ENCODE results near the gene CENPQ. TPM values are rescaled to one million over a fixed set of nuclear protein-coding genes. Genes with fewer than 3 reads are reported as not detected.

CENPQ gene
- total and polyA plus RNA-seq, 4 experiments from 2014 or later, result 4.3 to 5.8 (median 5.4) TPM

DNA sequence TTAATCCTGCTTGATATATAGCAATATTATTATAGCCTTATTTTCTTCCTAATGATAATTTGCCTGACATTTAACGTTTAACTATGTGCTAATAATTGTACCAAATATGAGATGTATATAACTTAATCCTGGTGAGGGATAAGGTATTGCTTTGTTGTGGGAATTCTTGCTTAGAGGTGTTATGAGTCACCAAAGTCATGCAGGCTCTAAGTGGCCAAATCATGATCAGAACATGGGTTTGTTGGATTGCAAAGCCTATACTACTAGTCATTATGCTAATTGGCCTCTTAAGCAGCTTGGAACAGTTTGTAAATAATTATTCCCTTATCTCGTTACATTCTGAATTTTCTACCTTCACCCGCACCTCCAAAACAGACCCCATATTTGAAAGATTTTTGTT lies 65.4 kb downstream of the CENPQ start:
- Mint-ChIP-seq H3K4me1 (peaks cover 0 to 6% (median 2%) of the 10 kb centered on the region in 4 donors), H3K27me3 (peaks cover 8% of the 10 kb centered on the region in 2 donors), H3K27ac (no peak overlapping the region), H3K9me3 (no peaks in the 10 kb centered on the region), H3K36me3 (no peaks in the 10 kb centered on the region), H3K4me3 (no peak overlapping the region)
- Histone ChIP-seq H3K27ac (ENCODE audit: low read depth, low read length) (no peak overlapping the region), H3K36me3 (ENCODE audit: insufficient read depth, low read length) (no peaks in the 10 kb centered on the region), H3K4me1 (ENCODE audit: insufficient read depth, low read length) (no peaks in the 10 kb centered on the region), H3K4me3 (ENCODE audit: low read length in 2 of 2) (no peak overlapping the region), H3K27me3 (ENCODE audit: insufficient read depth, low read length) (no peaks in the 10 kb centered on the region), H3K9me3 (ENCODE audit: control insufficient read depth in 1 of 2, low read length in 2 of 2) (no peaks in the 10 kb centered on the region)
- ChIA-PET POLR2A (ENCODE audit: partially characterized antibody) (no interaction called here), CTCF (ENCODE audit: partially characterized antibody) (no interaction called here)
- no peak for DNase-seq
- intact Hi-C loops (cut with micrococcal nuclease), result no loop called here

GRCh38 chr6:49530141-49530776 lies 67.1 kb downstream of the CENPQ start:
- Mint-ChIP-seq H3K27me3 (peaks cover 8% of the 10 kb centered on the region in 2 donors), H3K4me3 (no peak overlapping the region), H3K27ac (no peak overlapping the region), H3K4me1 (peaks cover 0 to 6% (median 2%) of the 10 kb centered on the region in 4 donors), H3K9me3 (no peaks in the 10 kb centered on the region), H3K36me3 (no peaks in the 10 kb centered on the region)
- no peak overlapping the region for H3K4me3 ChIP-seq (ENCODE audit: low read length in 2 of 2)
- no peaks in the 10 kb centered on the region for H3K36me3 ChIP-seq (ENCODE audit: insufficient read depth, low read length)
- H3K4me1 ChIP-seq (ENCODE audit: insufficient read depth, low read length), result no peaks in the 10 kb centered on the region
- ChIA-PET POLR2A (ENCODE audit: partially characterized antibody) (no interaction called here), CTCF (ENCODE audit: partially characterized antibody) (no interaction called here)
- no peaks in the 10 kb centered on the region for H3K9me3 ChIP-seq (ENCODE audit: control insufficient read depth in 1 of 2, low read length in 2 of 2)
- intact Hi-C loops (cut with micrococcal nuclease), result no loop called here
- H3K27ac ChIP-seq (ENCODE audit: low read depth, low read length), result no peak overlapping the region
- no peak for DNase-seq
- no peaks in the 10 kb centered on the region for H3K27me3 ChIP-seq (ENCODE audit: insufficient read depth, low read length)

GRCh38 chr6:49531774-49532569 lies 68.8 kb downstream of the CENPQ start:
- CTCF ChIA-PET (ENCODE audit: partially characterized antibody), result interaction anchor here (0.7 to 1.6 kb wide), 11 partner anchors 8 to 318 kb away, joined by 3 to 8 read pairs (median 4); no protein-coding TSS in a partner anchor
- H3K4me1 Mint-ChIP-seq, result peaks cover 0 to 6% (median 2%) of the 10 kb centered on the region in 4 donors
- Histone ChIP-seq H3K9me3 (ENCODE audit: control insufficient read depth in 1 of 2, low read length in 2 of 2) (no peaks in the 10 kb centered on the region), H3K4me3 (ENCODE audit: low read length in 2 of 2) (no peak overlapping the region), H3K4me1 (ENCODE audit: insufficient read depth, low read length) (no peaks in the 10 kb centered on the region), H3K27ac (ENCODE audit: low read depth, low read length) (no peak overlapping the region), H3K36me3 (ENCODE audit: insufficient read depth, low read length) (no peaks in the 10 kb centered on the region), H3K27me3 (ENCODE audit: insufficient read depth, low read length) (no peaks in the 10 kb centered on the region)
- H3K27me3 Mint-ChIP-seq, result peaks cover 8% of the 10 kb centered on the region in 2 donors
- POLR2A ChIA-PET (ENCODE audit: partially characterized antibody), result no interaction called here
- no peak overlapping the region for H3K27ac Mint-ChIP-seq
- DNase-seq, result peak in 3 of 5 donors; percentile 18 to 29 (median 22)
- peak overlapping the region in 4 of 8 donors; percentile 2 to 53 (median 22) for H3K4me3 Mint-ChIP-seq
- no peaks in the 10 kb centered on the region for H3K9me3 Mint-ChIP-seq
- no peaks in the 10 kb centered on the region for H3K36me3 Mint-ChIP-seq
- intact Hi-C loops (cut with micrococcal nuclease), result no loop called here

- Histone ChIP-seq H3K27me3 (ENCODE audit: insufficient read depth, low read length) (no peaks in the 10 kb centered on the region), H3K4me1 (ENCODE audit: insufficient read depth, low read length) (no peaks in the 10 kb centered on the region), H3K4me3 (ENCODE audit: low read length in 2 of 2) (no peak overlapping the region), H3K36me3 (ENCODE audit: insufficient read depth, low read length) (no peaks in the 10 kb centered on the region), H3K9me3 (ENCODE audit: control insufficient read depth in 1 of 2, low read length in 2 of 2) (no peaks in the 10 kb centered on the region), H3K27ac (ENCODE audit: low read depth, low read length) (no peak overlapping the region)
- no peak for DNase-seq
- Mint-ChIP-seq H3K36me3 (no peaks in the 10 kb centered on the region), H3K4me1 (peaks cover 0 to 6% (median 2%) of the 10 kb centered on the region in 4 donors), H3K27me3 (peaks cover 5% of the 10 kb centered on the region in 2 donors), H3K27ac (no peak overlapping the region), H3K4me3 (no peak overlapping the region), H3K9me3 (no peaks in the 10 kb centered on the region)
- POLR2A ChIA-PET (ENCODE audit: partially characterized antibody), result no interaction called here
- CTCF ChIA-PET (ENCODE audit: partially characterized antibody), result interaction anchor here (1.2 kb wide), 1 partner anchor 31 kb away, joined by 6 read pairs; no protein-coding TSS in a partner anchor
- intact Hi-C loops (cut with micrococcal nuclease), result no loop called here
Observed at GRCh38 chr6:49535795-49536194, 72.6 kb downstream of the CENPQ start.

DNA sequence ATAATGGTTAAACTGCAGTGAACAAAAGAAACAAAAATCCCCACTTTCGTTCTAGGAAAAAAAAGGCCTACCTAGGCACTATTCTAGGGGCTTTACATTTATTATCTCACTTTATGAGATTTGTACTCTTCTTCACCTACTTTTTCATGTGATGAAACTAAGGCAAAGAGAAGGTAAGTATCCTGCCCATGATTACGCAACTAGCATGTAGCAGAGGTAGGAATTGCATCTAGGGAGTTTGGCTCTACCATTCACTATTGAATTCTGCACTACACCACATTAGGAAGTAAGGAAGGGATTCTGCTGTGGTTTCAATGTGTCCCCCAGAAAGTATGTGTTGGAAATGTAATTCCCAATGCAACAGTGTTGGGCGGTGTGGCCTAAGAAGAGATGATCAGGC lies 75.9 kb downstream of the CENPQ start:
- H3K4me3 Mint-ChIP-seq, result no peak overlapping the region

GRCh38 chr6:49540614-49541013 lies 77.4 kb downstream of the CENPQ start:
- no peaks in the 10 kb centered on the region for H3K9me3 Mint-ChIP-seq
- ChIA-PET CTCF (ENCODE audit: partially characterized antibody) (no interaction called here), POLR2A (ENCODE audit: partially characterized antibody) (no interaction called here)
- Histone ChIP-seq H3K27ac (ENCODE audit: low read depth, low read length) (no peak overlapping the region), H3K4me3 (ENCODE audit: low read length in 2 of 2) (no peak overlapping the region), H3K9me3 (ENCODE audit: control insufficient read depth in 1 of 2, low read length in 2 of 2) (no peaks in the 10 kb centered on the region), H3K4me1 (ENCODE audit: insufficient read depth, low read length) (no peaks in the 10 kb centered on the region), H3K36me3 (ENCODE audit: insufficient read depth, low read length) (no peaks in the 10 kb centered on the region), H3K27me3 (ENCODE audit: insufficient read depth, low read length) (no peaks in the 10 kb centered on the region)
- peaks cover 0 to 1% of the 10 kb centered on the region in 2 donors for H3K27me3 Mint-ChIP-seq
- H3K4me1 Mint-ChIP-seq, result no peaks in the 10 kb centered on the region
- intact Hi-C loops (cut with micrococcal nuclease), result no loop called here
- H3K36me3 Mint-ChIP-seq, result no peaks in the 10 kb centered on the region
- DNase-seq, result no peak
- H3K4me3 Mint-ChIP-seq, result no peak overlapping the region
- H3K27ac Mint-ChIP-seq, result no peak overlapping the region

More for the DNA sequence above, 75.9 kb downstream of the CENPQ start:
- no peak overlapping the region for H3K4me3 ChIP-seq (ENCODE audit: low read length in 2 of 2)
- no peaks in the 10 kb centered on the region for H3K9me3 ChIP-seq (ENCODE audit: control insufficient read depth in 1 of 2, low read length in 2 of 2)
- H3K4me1 ChIP-seq (ENCODE audit: insufficient read depth, low read length), result no peaks in the 10 kb centered on the region
- DNase-seq, result no peak
- POLR2A ChIA-PET (ENCODE audit: partially characterized antibody), result no interaction called here
- H3K27ac ChIP-seq (ENCODE audit: low read depth, low read length), result no peak overlapping the region
- Mint-ChIP-seq H3K27me3 (peaks cover 0 to 1% of the 10 kb centered on the region in 2 donors), H3K4me1 (no peaks in the 10 kb centered on the region), H3K9me3 (no peaks in the 10 kb centered on the region), H3K36me3 (no peaks in the 10 kb centered on the region), H3K27ac (no peak overlapping the region)
- H3K36me3 ChIP-seq (ENCODE audit: insufficient read depth, low read length), result no peaks in the 10 kb centered on the region
- CTCF ChIA-PET (ENCODE audit: partially characterized antibody), result no interaction called here
- intact Hi-C loops (cut with micrococcal nuclease), result no loop called here
- H3K27me3 ChIP-seq (ENCODE audit: insufficient read depth, low read length), result no peaks in the 10 kb centered on the region

- Histone ChIP-seq H3K27me3 (ENCODE audit: insufficient read depth, low read length) (no peaks in the 10 kb centered on the region), H3K36me3 (ENCODE audit: insufficient read depth, low read length) (no peaks in the 10 kb centered on the region), H3K4me1 (ENCODE audit: insufficient read depth, low read length) (no peaks in the 10 kb centered on the region), H3K9me3 (ENCODE audit: control insufficient read depth in 1 of 2, low read length in 2 of 2) (no peaks in the 10 kb centered on the region), H3K27ac (ENCODE audit: low read depth, low read length) (no peak overlapping the region), H3K4me3 (ENCODE audit: low read length in 2 of 2) (no peak overlapping the region)
- Mint-ChIP-seq H3K4me3 (no peak overlapping the region), H3K9me3 (no peaks in the 10 kb centered on the region), H3K27ac (no peak overlapping the region), H3K4me1 (no peaks in the 10 kb centered on the region), H3K27me3 (peaks cover 0 to 1% of the 10 kb centered on the region in 2 donors), H3K36me3 (no peaks in the 10 kb centered on the region)
- no peak for DNase-seq
- ChIA-PET POLR2A (ENCODE audit: partially characterized antibody) (no interaction called here), CTCF (ENCODE audit: partially characterized antibody) (no interaction called here)
- intact Hi-C loops (cut with micrococcal nuclease), result no loop called here
Observed at GRCh38 chr6:49541210-49541724, 78.1 kb downstream of the CENPQ start.

Measured in CD4-positive, alpha-beta memory T cell (primary cell).